HepG2 (cell line): ENCODE data around the gene LRRC3. TPM values are rescaled to one million over a fixed set of nuclear protein-coding genes. Genes with fewer than 3 reads are reported as not detected.

Source experiments
- ATF6 ChIP-seq: sonication (generic); formaldehyde crosslinking; conservative IDR thresholded peaks from 2 replicates; pipeline ENCODE4 v1.4.0; 2020; ENCODE audit warnings: missing genetic modification reagents
- CC2D1A ChIP-seq: sonication (generic); formaldehyde crosslinking; IDR thresholded peaks from 2 replicates; pipeline ENCODE4 v1.8.1; 2023; ENCODE audit warnings: mild to moderate bottlenecking, missing genetic modification reagents
- HNRNPH1 ChIP-seq: fragments of 200-400 bp; formaldehyde crosslinking; optimal IDR thresholded peaks from 2 replicates; pipeline ENCODE3; 2017; ENCODE audit warnings: mild to moderate bottlenecking, low read depth, low read length
- IKZF1 ChIP-seq: fragments of 450-650 bp; IDR thresholded peaks from 2 replicates; pipeline ENCODE4 v1.7.1; 2016
- NONO ChIP-seq, 2 experiments: fragments of 450-650 bp in 1 of 2; sonication (generic) in 1 of 2; formaldehyde crosslinking in 1 of 2; IDR thresholded peaks in 1 of 2; conservative IDR thresholded peaks in 1 of 2; 2 replicates each; pipeline versions ENCODE4 v1.6.1 to v1.8.0; 2017 to 2022; ENCODE audit warnings: mild to moderate bottlenecking in 1 of 2, missing genetic modification reagents in 1 of 2, moderate library complexity in 1 of 2
- PCBP1 ChIP-seq: fragments of 200-400 bp; formaldehyde crosslinking; IDR thresholded peaks from 2 replicates; pipeline ENCODE4 v1.6.1; 2017; ENCODE audit warnings: mild to moderate bottlenecking, low read depth, low read length, borderline replicate concordance
- PRDM15 ChIP-seq: sonication (generic); formaldehyde crosslinking; IDR thresholded peaks from 2 replicates; pipeline ENCODE4 v1.4.0; 2020; ENCODE audit warnings: missing genetic modification reagents
- RBFOX2 ChIP-seq: fragments of 200-400 bp; formaldehyde crosslinking; IDR thresholded peaks from 2 replicates; pipeline ENCODE4 v1.6.1; 2017; ENCODE audit warnings: low read depth, mild to moderate bottlenecking, low read length
- THRA ChIP-seq: sonication (generic); formaldehyde crosslinking; IDR thresholded peaks from 2 replicates; pipeline ENCODE4 v1.4.0; 2020; ENCODE audit warnings: missing genetic modification reagents, borderline replicate concordance
- TMF1 ChIP-seq: sonication (generic); formaldehyde crosslinking; IDR thresholded peaks from 2 replicates; pipeline ENCODE4 v1.8.1; 2022; ENCODE audit warnings: low read depth, missing genetic modification reagents
- ZFX ChIP-seq: sonication (generic); formaldehyde crosslinking; IDR thresholded peaks from 2 replicates; pipeline ENCODE4 v1.4.0; 2020; ENCODE audit warnings: mild to moderate bottlenecking, low read depth, missing genetic modification reagents, moderate library complexity
- ZMYM3 ChIP-seq: sonication (generic); formaldehyde crosslinking; IDR thresholded peaks from 2 replicates; pipeline ENCODE4 v1.5.1; 2020; ENCODE audit warnings: mild to moderate bottlenecking, missing genetic modification reagents
- ZNF557 ChIP-seq: sonication (generic); formaldehyde crosslinking; IDR thresholded peaks from 2 replicates; pipeline ENCODE4 v1.4.0; 2020; ENCODE audit warnings: missing genetic modification reagents
- ZNF569 ChIP-seq: sonication (generic); formaldehyde crosslinking; IDR thresholded peaks from 2 replicates; pipeline ENCODE4 v1.5.0; 2020; ENCODE audit warnings: mild to moderate bottlenecking, missing genetic modification reagents, moderate library complexity, borderline replicate concordance
- ZNF660 ChIP-seq: sonication (generic); formaldehyde crosslinking; IDR thresholded peaks from 2 replicates; pipeline ENCODE4 v1.5.1; 2020; ENCODE audit warnings: mild to moderate bottlenecking, low read depth, missing genetic modification reagents, borderline replicate concordance
- ZNF691 ChIP-seq: sonication (generic); formaldehyde crosslinking; IDR thresholded peaks from 2 replicates; pipeline ENCODE4 v1.4.0; 2020; ENCODE audit warnings: missing genetic modification reagents, low read depth, mild to moderate bottlenecking, borderline replicate concordance
- ZNF709 ChIP-seq: sonication (generic); formaldehyde crosslinking; IDR thresholded peaks from 2 replicates; pipeline ENCODE4 v1.5.0; 2020; ENCODE audit warnings: mild to moderate bottlenecking, missing genetic modification reagents
- ZNF775 ChIP-seq: sonication (generic); formaldehyde crosslinking; IDR thresholded peaks from 2 replicates; pipeline ENCODE4 v1.4.0; 2020; ENCODE audit warnings: missing genetic modification reagents, mild to moderate bottlenecking, moderate library complexity, borderline replicate concordance
- ZNF850 ChIP-seq: sonication (generic); formaldehyde crosslinking; conservative IDR thresholded peaks from 2 replicates; pipeline ENCODE4 v1.9.0; 2021; ENCODE audit warnings: mild to moderate bottlenecking, missing genetic modification reagents
- polyA plus RNA-seq, 8 experiments: library from polyadenylated mRNA; depleted of rRNA in 3 of 8; stranded (reverse) in 7 of 8; unstranded in 1 of 8; fragments of >200 nt; fragmentation: Illumina TruSeq in 4 of 8; extraction: Trizol in 4 of 8; gene quantifications; 2 replicates each; pipeline versions ENCODE4 v1.2.1 to v1.2.3, GENCODE V29; 2011 to 2016; ENCODE audit warnings: low read depth in 4 of 8, missing spikeins in 1 of 8, mixed read lengths in 1 of 8; ENCODE audit not compliant: insufficient read depth in 1 of 8
- total RNA-seq, 5 experiments: library from RNA; depleted of rRNA; stranded (reverse); fragments of >200 nt; fragmentation: Illumina TruSeq; extraction: Trizol; gene quantifications; 2 replicates each; pipeline ENCODE4 v1.2.3, GENCODE V29; 2016; ENCODE audit warnings: low read depth in 1 of 5

LRRC3 gene
- total and polyA plus RNA-seq, 2 of the 13 experiments (the other 11 are each of a cell fraction or from before 2014, with no cell fraction given): 4.8 to 16.5 TPM

- no peak; the same call in 1 of the 2 replicates for TF ChIP-seq PRDM15 (CRISPR knock-in tag)
- TF ChIP-seq ZNF850 (CRISPR knock-in tag): no peak
- no peak for TF ChIP-seq ZNF709 (CRISPR knock-in tag)
- TF ChIP-seq ZNF660: no peak
- TF ChIP-seq ATF6 (CRISPR knock-in tag): no peak
- no peak for TF ChIP-seq ZNF691 (CRISPR knock-in tag)
- TF ChIP-seq HNRNPH1: no peak
- no peak for TF ChIP-seq IKZF1
- no peak for TF ChIP-seq ZMYM3 (CRISPR knock-in tag)
- no peak for TF ChIP-seq ZNF569 (CRISPR knock-in tag)
- TF ChIP-seq PCBP1: 0 out of 2 replicates have a peak, but pooled peaks have one; percentile 11
- TF ChIP-seq ZFX (CRISPR knock-in tag): peak; percentile 82
- peak; percentile 78 for TF ChIP-seq RBFOX2
- TF ChIP-seq ZNF557 (CRISPR knock-in tag): no peak; the same call in 1 of the 2 replicates
- TF ChIP-seq TMF1 (CRISPR knock-in tag): 0 out of 2 replicates have a peak, but pooled peaks have one; percentile 24
- TF ChIP-seq CC2D1A (CRISPR knock-in tag): no peak
- no peak for TF ChIP-seq ZNF775 (CRISPR knock-in tag)
- no peak; the same call in 1 of the 2 replicates for TF ChIP-seq THRA (CRISPR knock-in tag)
- no peak for TF ChIP-seq NONO (IDR thresholded peaks at IDR 0.05)
- no peak for TF ChIP-seq NONO (CRISPR knock-in tag; conservative IDR thresholded peaks at IDR 0.05)
Measured at GRCh38 chr21:44506279-44507255, 51.3 kb downstream of the LRRC3 start (continued).
